B cell (primary cell): ENCODE results near the gene FOXM1. TPM values are rescaled to one million over a fixed set of nuclear protein-coding genes. Genes with fewer than 3 reads are reported as not detected.

Source experiments
- ATAC-seq: fragments of 200-7000 bp; cut with Tn5 transposase; one replicate; pipeline ENCODE4 v1.10.0; 2021; ENCODE audit warnings: low read depth, mild to moderate bottlenecking, moderate number of reproducible peaks, moderate library complexity
- CTCF ChIA-PET: fragments of 350-600 bp; sonication (Branson Sonifier 250); formaldehyde crosslinking; loops from one replicate; lab custom pipeline; 2021; ENCODE audit warnings: antibody characterized with exemption, inconsistent platforms; lab: Charles Lee
- POLR2A ChIA-PET: fragments of 350-600 bp; sonication (Branson Sonifier 250); formaldehyde crosslinking; loops from one replicate; lab custom pipeline; 2021; ENCODE audit warnings: antibody characterized with exemption; lab: Charles Lee
- DNase-seq: peaks from one replicate; pipeline ENCODE4 v3.0.0; 2013
- H2AFZ ChIP-seq: 2 replicates; pipeline ENCODE4 v1.6.1; 2012; ENCODE audit warnings: mild to moderate bottlenecking, low read depth, low read length; ENCODE audit not compliant: insufficient read depth, poor library complexity, severe bottlenecking
- H3K27ac ChIP-seq, 2 donors: 1 replicate in 1 of 2; 2 replicates in 1 of 2; pipeline ENCODE4 v1.5.1; 2012 to 2013; ENCODE audit warnings: low read length in 2 of 2, mild to moderate bottlenecking in 2 of 2, moderate library complexity in 1 of 2
- H3K27me3 ChIP-seq, 4 experiments: fragments of 200-600 bp in 1 of 4; sonication (generic) in 1 of 4; replicated peaks in 1 of 4; 1 replicate in 2 of 4; 2 replicates in 2 of 4; pipeline versions ENCODE4 v1.6.1 to v1.7.0; 2013 to 2016; ENCODE audit warnings: low read length in 3 of 4, mild to moderate bottlenecking in 2 of 4, mixed read lengths in 1 of 4, moderate library complexity in 1 of 4; ENCODE audit not compliant: insufficient read depth in 4 of 4, control insufficient read depth in 3 of 4; ENCODE audit errors: control extremely low read depth in 1 of 4
- H3K36me3 ChIP-seq, 2 experiments: replicated peaks in 1 of 2; 1 replicate in 1 of 2; 2 replicates in 1 of 2; pipeline versions ENCODE4 v1.6.1 to v1.7.1; 2013; ENCODE audit warnings: low read length in 1 of 2; ENCODE audit not compliant: insufficient read depth in 2 of 2, control insufficient read depth in 1 of 2; ENCODE audit errors: control extremely low read depth in 1 of 2, extremely low read depth in 1 of 2
- H3K4me1 ChIP-seq, 2 donors: fragments of 200-600 bp in 1 of 2; sonication (generic) in 1 of 2; 1 replicate in 1 of 2; 2 replicates in 1 of 2; pipeline versions ENCODE4 v1.5.1 to v1.6.1; 2013 to 2017; ENCODE audit warnings: low read length in 2 of 2; ENCODE audit not compliant: control insufficient read depth in 2 of 2, insufficient read depth in 2 of 2
- H3K4me2 ChIP-seq: replicated peaks from 2 replicates; pipeline ENCODE3; 2012; ENCODE audit warnings: mild to moderate bottlenecking, low read depth, low read length; ENCODE audit not compliant: poor library complexity, severe bottlenecking
- H3K4me3 ChIP-seq, 5 experiments: fragments of 200-600 bp in 1 of 5; sonication (generic) in 1 of 5; 1 replicate in 3 of 5; 2 replicates in 2 of 5; pipeline versions ENCODE4 v1.5.1 to v1.7.0; 2011 to 2016; ENCODE audit warnings: low read length in 4 of 5, mild to moderate bottlenecking in 4 of 5, low read depth in 2 of 5, control low read depth in 1 of 5, moderate library complexity in 1 of 5; ENCODE audit not compliant: insufficient read depth in 1 of 5; ENCODE audit errors: control extremely low read depth in 1 of 5, extremely low read depth in 1 of 5
- H3K79me2 ChIP-seq: fragments of 200-600 bp; sonication (generic); one replicate; pipeline ENCODE4 v1.6.0; 2016; ENCODE audit warnings: low read length; ENCODE audit not compliant: control insufficient read depth, insufficient read depth
- H3K9ac ChIP-seq: fragments of 200-600 bp; sonication (generic); 2 replicates; pipeline ENCODE4 v1.6.1; 2017; ENCODE audit warnings: mild to moderate bottlenecking, low read length, moderate library complexity
- H3K9me3 ChIP-seq, 3 donors: one replicate each; pipeline versions ENCODE4 v1.6.1 to v1.7.1; 2013; ENCODE audit warnings: low read length in 2 of 3; ENCODE audit not compliant: control insufficient read depth in 2 of 3, insufficient read depth in 1 of 3; ENCODE audit errors: control extremely low read depth in 1 of 3
- H4K20me1 ChIP-seq: 2 replicates; pipeline ENCODE4 v1.6.0; 2012; ENCODE audit warnings: mild to moderate bottlenecking, low read length; ENCODE audit not compliant: insufficient read depth, control insufficient read depth, poor library complexity, severe bottlenecking
- H3K27ac Mint-ChIP-seq: one replicate; pipeline ENCODE4 v1.8.0; 2021; ENCODE audit warnings: mixed read lengths
- H3K27me3 Mint-ChIP-seq: one replicate; pipeline ENCODE4 v1.8.0; 2021; ENCODE audit warnings: mixed read lengths
- H3K4me1 Mint-ChIP-seq: one replicate; pipeline ENCODE4 v1.8.0; 2021; ENCODE audit warnings: mixed read lengths
- H3K4me3 Mint-ChIP-seq: one replicate; pipeline ENCODE4 v1.8.0; 2021; ENCODE audit warnings: mixed read lengths
- H3K9me3 Mint-ChIP-seq: one replicate; pipeline ENCODE4 v1.8.0; 2022; ENCODE audit warnings: mixed read lengths; ENCODE audit not compliant: insufficient read depth
- CTCF ChIP-seq: fragments of 200-600 bp; IDR thresholded peaks from one replicate; pipeline ENCODE4 v1.8.0; 2022; ENCODE audit warnings: antibody characterized with exemption, mild to moderate bottlenecking
- EZH2 ChIP-seq: IDR thresholded peaks from 2 replicates; pipeline ENCODE4 v1.6.1; 2012; ENCODE audit warnings: borderline replicate concordance, low read depth, mild to moderate bottlenecking, moderate library complexity, low read length; ENCODE audit not compliant: insufficient read depth, poor library complexity, severe bottlenecking
- WGBS: methylation state at CpG from one replicate; pipeline ENCODE4 v1.1.5; 2013; ENCODE audit warnings: missing lambda C conversion rate; ENCODE audit not compliant: insufficient coverage; 5-methylcytosine and 5-hydroxymethylcytosine counted together
- intact Hi-C: fragments of 100-400 bp; cut with micrococcal nuclease; formaldehyde crosslinking; loops from one replicate; pipeline ENCODE4 v1.10.0; 2022
- polyA plus RNA-seq: library from polyadenylated mRNA; depleted of rRNA; stranded (reverse); fragments of >200 nt; gene quantifications from 2 replicates; pipeline ENCODE4 v1.2.3, GENCODE V29; 2012
- total RNA-seq, 2 donors: library from RNA; stranded (reverse); fragments of 120-200 nt in 1 of 2; gene quantifications; 1 replicate in 1 of 2; 2 replicates in 1 of 2; pipeline versions ENCODE4 v1.2.3 to v1.2.4, GENCODE V29; 2013 to 2022

FOXM1 gene
- total and polyA plus RNA-seq, 2 donors (not counting 1 experiment from before 2014, with no cell fraction given): 0.67 to 0.84 TPM

- H3K4me2 ChIP-seq: no peak overlapping the region
- Mint-ChIP-seq H3K9me3 (no peaks in the 10 kb centered on the region), H3K4me1 (no peaks in the 10 kb centered on the region), H3K27me3 (no peaks in the 10 kb centered on the region), H3K4me3 (no peak overlapping the region), H3K27ac (no peak overlapping the region)
- H3K36me3 ChIP-seq: peaks cover 0 to 10% of the 10 kb centered on the region in 2 experiments
- no peaks in the 10 kb centered on the region for H3K9me3 ChIP-seq
- 93% methylated on average over 19 of the region's 25 CpGs for WGBS
- no peak for ATAC-seq
- POLR2A ChIA-PET: no interaction called here
- no peak for TF ChIP-seq CTCF
- TF ChIP-seq EZH2: no peak
- no peaks in the 10 kb centered on the region for H4K20me1 ChIP-seq
- H3K4me1 ChIP-seq: no peaks in the 10 kb centered on the region
- H3K27me3 ChIP-seq: no peaks in the 10 kb centered on the region
- DNase-seq: no peak
- intact Hi-C loops: loop anchor here (10.0 kb wide), 1 partner anchor 180 kb away; no protein-coding TSS in a partner anchor
- no peak overlapping the region for H3K4me3 ChIP-seq
- H3K79me2 ChIP-seq: no peaks in the 10 kb centered on the region
- H2AFZ ChIP-seq: no peak overlapping the region
- CTCF ChIA-PET: interaction anchor here (0.6 to 3.8 kb wide), 7 partner anchors 9 to 187 kb away, joined by 3 to 22 read pairs (median 3); no protein-coding TSS in a partner anchor
- no peak overlapping the region for H3K9ac ChIP-seq
- no peak overlapping the region for H3K27ac ChIP-seq
Observed at GRCh38 chr12:2854669-2855453, 22.1 kb downstream of the FOXM1 start.

- ChIA-PET CTCF (interaction anchor here (1.0 to 3.8 kb wide), 5 partner anchors 9 to 188 kb away, joined by 3 to 22 read pairs (median 5); no protein-coding TSS in a partner anchor), POLR2A (no interaction called here)
- no peaks in the 10 kb centered on the region for H3K27me3 ChIP-seq
- DNase-seq (peak; percentile 44), ATAC-seq (no peak)
- no peak overlapping the region for H2AFZ ChIP-seq
- H3K27me3 Mint-ChIP-seq: no peaks in the 10 kb centered on the region
- H3K4me3 Mint-ChIP-seq: no peak overlapping the region
- H3K9ac ChIP-seq: no peak overlapping the region
- no peak overlapping the region for H3K27ac ChIP-seq
- no peaks in the 10 kb centered on the region for H3K79me2 ChIP-seq
- H3K9me3 Mint-ChIP-seq: no peaks in the 10 kb centered on the region
- H3K4me3 ChIP-seq: no peak overlapping the region
- no peak overlapping the region for H3K4me2 ChIP-seq
- intact Hi-C loops: loop anchor here (10.0 kb wide), 1 partner anchor 181 kb away; no protein-coding TSS in a partner anchor
- peaks cover 0 to 10% of the 10 kb centered on the region in 2 experiments for H3K36me3 ChIP-seq
- H3K4me1 ChIP-seq: no peaks in the 10 kb centered on the region
- no peaks in the 10 kb centered on the region for H3K9me3 ChIP-seq
- no peak overlapping the region for H3K27ac Mint-ChIP-seq
- no peaks in the 10 kb centered on the region for H3K4me1 Mint-ChIP-seq
- no peaks in the 10 kb centered on the region for H4K20me1 ChIP-seq
- WGBS: 30% methylated on average over 8 of the region's 11 CpGs
- TF ChIP-seq CTCF (peak; percentile 56), EZH2 (no peak)
Observed at GRCh38 chr12:2853626-2854025, 23.3 kb downstream of the FOXM1 start.
